Glutamatergic neuron (in vitro differentiated cells): Measurements from ENCODE around the gene FGF12. TPM values are rescaled to one million over a fixed set of nuclear protein-coding genes. Genes with fewer than 3 reads are reported as not detected.
"Not testable (repeated sequence)": the region's sequence is repeated elsewhere in the genome, so short reads cannot be mapped to it uniquely, and the experiment has no call there.

ENCODE experiments used
- DNase-seq: peaks from one replicate; pipeline ENCODE4 v3.0.0; 2022
- H3K27ac Mint-ChIP-seq: one replicate; pipeline ENCODE4 v1.8.0; 2020; ENCODE audit warnings: mild to moderate bottlenecking, mixed read lengths, inconsistent platforms; ENCODE audit not compliant: unreplicated experiment
- H3K27me3 Mint-ChIP-seq: one replicate; pipeline ENCODE4 v1.8.0; 2020; ENCODE audit warnings: mild to moderate bottlenecking, moderate library complexity, mixed read lengths, inconsistent platforms; ENCODE audit not compliant: unreplicated experiment
- H3K36me3 Mint-ChIP-seq: one replicate; pipeline ENCODE4 v1.8.0; 2020; ENCODE audit warnings: mild to moderate bottlenecking, mixed read lengths, inconsistent platforms; ENCODE audit not compliant: unreplicated experiment
- H3K4me1 Mint-ChIP-seq: one replicate; pipeline ENCODE4 v1.8.0; 2020; ENCODE audit warnings: mild to moderate bottlenecking, low read depth, mixed read lengths, inconsistent platforms; ENCODE audit not compliant: unreplicated experiment
- H3K4me3 Mint-ChIP-seq: one replicate; pipeline ENCODE4 v1.8.0; 2020; ENCODE audit warnings: mild to moderate bottlenecking, mixed read lengths, inconsistent platforms; ENCODE audit not compliant: unreplicated experiment
- H3K9me3 Mint-ChIP-seq: one replicate; pipeline ENCODE4 v1.8.0; 2020; ENCODE audit warnings: mild to moderate bottlenecking, moderate library complexity, mixed read lengths, inconsistent platforms; ENCODE audit not compliant: unreplicated experiment
- total RNA-seq: library from RNA; stranded (reverse); fragmentation: NEBNext Ultra II Directional; extraction: Animal tissue kit (Norgen Biotek cat#: 25700); gene quantifications from one replicate; pipeline ENCODE4 v1.2.1, GENCODE V29; 2021; ENCODE audit not compliant: unreplicated experiment
- TF ChIP-seq, protein P1 (sequence below): fragments of 200-600 bp; sonication (generic); IDR thresholded peaks from one replicate; pipeline ENCODE4 v1.5.0; 2021; ENCODE audit not compliant: partially characterized antibody, unreplicated experiment

Gene FGF12
- total RNA-seq, 1 donor from 2014 or later: 33.1 TPM

DNA sequence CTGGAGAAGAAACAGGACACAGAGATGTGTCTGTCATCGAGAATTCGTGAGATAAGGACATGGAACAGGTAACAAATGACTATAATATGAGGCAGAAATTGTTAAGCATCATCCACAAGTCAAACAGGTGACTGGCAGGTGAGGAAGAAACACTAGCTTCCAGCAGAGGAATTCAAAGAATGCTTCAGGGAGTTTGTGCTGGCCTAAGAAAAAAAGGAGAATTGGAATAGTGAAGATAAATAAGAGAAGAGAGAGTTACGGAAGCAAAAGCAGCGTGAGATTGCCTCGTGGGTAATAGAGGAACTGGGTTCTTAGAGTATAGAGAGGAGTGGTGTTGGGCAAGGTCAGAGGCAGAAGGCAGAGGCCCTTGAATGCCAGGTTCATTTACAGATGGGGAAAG is 22.9 kb upstream of the FGF12 start:
- H3K4me3 Mint-ChIP-seq: no peak overlapping the region
- no peaks in the 10 kb centered on the region for H3K36me3 Mint-ChIP-seq
- no peak for DNase-seq
- no peak overlapping the region for H3K27ac Mint-ChIP-seq
- H3K27me3 Mint-ChIP-seq: no peaks in the 10 kb centered on the region
- no peaks in the 10 kb centered on the region for H3K9me3 Mint-ChIP-seq
- no peaks in the 10 kb centered on the region for H3K4me1 Mint-ChIP-seq
- TF ChIP-seq, protein P1, sequence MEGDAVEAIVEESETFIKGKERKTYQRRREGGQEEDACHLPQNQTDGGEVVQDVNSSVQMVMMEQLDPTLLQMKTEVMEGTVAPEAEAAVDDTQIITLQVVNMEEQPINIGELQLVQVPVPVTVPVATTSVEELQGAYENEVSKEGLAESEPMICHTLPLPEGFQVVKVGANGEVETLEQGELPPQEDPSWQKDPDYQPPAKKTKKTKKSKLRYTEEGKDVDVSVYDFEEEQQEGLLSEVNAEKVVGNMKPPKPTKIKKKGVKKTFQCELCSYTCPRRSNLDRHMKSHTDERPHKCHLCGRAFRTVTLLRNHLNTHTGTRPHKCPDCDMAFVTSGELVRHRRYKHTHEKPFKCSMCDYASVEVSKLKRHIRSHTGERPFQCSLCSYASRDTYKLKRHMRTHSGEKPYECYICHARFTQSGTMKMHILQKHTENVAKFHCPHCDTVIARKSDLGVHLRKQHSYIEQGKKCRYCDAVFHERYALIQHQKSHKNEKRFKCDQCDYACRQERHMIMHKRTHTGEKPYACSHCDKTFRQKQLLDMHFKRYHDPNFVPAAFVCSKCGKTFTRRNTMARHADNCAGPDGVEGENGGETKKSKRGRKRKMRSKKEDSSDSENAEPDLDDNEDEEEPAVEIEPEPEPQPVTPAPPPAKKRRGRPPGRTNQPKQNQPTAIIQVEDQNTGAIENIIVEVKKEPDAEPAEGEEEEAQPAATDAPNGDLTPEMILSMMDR: no peak

DNA sequence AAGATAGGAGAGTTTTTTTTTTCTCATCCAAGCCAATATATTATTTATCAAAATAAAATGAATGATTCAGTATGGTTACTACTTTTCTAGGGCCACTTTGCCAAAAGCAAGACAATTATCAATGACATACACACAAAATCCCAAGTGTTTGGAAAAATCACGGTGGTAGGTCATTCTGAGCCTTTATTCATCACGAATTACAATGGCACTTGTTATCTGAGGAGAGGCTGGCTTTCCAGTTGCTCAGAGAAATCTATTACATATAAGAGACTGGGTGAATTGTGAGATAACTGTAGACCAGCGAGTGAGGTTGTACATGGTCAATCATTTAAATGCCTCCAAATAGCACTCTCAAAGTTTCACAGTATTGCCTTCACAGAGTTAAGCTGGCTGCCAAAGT is 20.4 kb upstream of the FGF12 start:
- Mint-ChIP-seq H3K9me3 (no peaks in the 10 kb centered on the region), H3K4me3 (no peak overlapping the region), H3K4me1 (no peaks in the 10 kb centered on the region), H3K36me3 (no peaks in the 10 kb centered on the region), H3K27ac (no peak overlapping the region), H3K27me3 (no peaks in the 10 kb centered on the region)
- TF ChIP-seq, protein P1: no peak
- no peak for DNase-seq

DNA sequence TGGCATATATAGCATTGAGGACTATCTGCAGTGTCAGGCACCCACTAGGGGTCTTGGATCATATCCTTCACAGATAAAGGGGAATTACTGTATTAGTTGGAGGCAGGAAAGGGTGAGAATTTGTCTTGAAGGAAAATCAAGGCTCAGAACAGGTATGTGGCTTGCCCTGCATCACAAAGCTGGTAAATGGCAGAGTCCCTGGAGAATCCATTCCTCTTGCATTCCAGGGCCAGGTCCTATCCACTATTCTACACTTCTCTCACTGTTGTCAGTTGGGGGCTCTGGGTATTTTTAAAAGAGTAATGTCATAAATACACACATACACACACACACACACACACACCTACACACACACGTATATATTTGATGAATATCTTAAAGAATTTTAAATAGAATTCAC is 19.8 kb upstream of the FGF12 start:
- H3K4me1 Mint-ChIP-seq: no peaks in the 10 kb centered on the region
- TF ChIP-seq, protein P1: no peak
- H3K4me3 Mint-ChIP-seq: no peak overlapping the region
- H3K36me3 Mint-ChIP-seq: no peaks in the 10 kb centered on the region
- no peaks in the 10 kb centered on the region for H3K9me3 Mint-ChIP-seq
- no peak for DNase-seq
- H3K27ac Mint-ChIP-seq: no peak overlapping the region
- H3K27me3 Mint-ChIP-seq: no peaks in the 10 kb centered on the region

DNA sequence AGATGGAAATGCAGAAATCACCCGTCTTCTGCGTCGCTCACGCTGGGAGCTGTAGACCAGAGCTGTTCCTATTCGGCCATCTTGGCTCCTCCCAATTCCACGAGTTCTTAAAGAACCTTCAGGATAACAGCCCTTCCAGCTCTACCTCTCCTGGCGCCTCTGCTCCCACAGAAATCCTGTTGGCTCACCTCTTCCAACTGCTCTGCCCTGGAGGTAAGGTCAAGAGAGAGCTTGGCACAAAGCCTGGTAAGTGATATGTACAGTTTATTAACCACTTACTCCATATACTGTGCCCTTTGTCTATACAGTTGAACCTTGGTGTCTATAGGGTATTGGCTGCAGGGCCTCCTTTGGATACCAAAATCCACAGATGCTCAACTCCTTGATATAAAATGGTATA is 17.8 kb upstream of the FGF12 start:
- TF ChIP-seq, protein P1: no peak
- no peaks in the 10 kb centered on the region for H3K9me3 Mint-ChIP-seq
- no peak overlapping the region for H3K27ac Mint-ChIP-seq
- no peak overlapping the region for H3K4me3 Mint-ChIP-seq
- no peak for DNase-seq
- no peaks in the 10 kb centered on the region for H3K36me3 Mint-ChIP-seq
- no peaks in the 10 kb centered on the region for H3K27me3 Mint-ChIP-seq
- H3K4me1 Mint-ChIP-seq: no peaks in the 10 kb centered on the region

DNA sequence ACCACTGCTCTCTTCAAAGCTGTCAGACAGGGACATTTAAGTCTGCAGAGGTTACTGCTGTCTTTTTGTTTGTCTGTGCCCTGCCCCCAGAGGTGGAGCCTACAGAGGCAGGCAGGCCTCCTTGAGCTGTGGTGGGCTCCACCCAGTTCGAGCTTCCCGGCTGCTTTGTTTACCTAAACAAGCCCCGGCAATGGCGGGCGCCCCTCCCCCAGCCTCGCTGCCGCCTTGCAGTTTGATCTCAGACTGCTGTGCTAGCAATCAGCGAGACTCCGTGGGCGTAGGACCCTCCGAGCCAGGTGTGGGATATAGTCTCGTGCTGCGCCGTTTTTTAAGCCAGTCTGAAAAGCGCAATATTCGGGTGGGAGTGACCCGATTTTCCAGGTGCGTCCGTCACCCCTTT is 17.3 kb upstream of the FGF12 start:
- not testable (repeated sequence) for H3K27me3 Mint-ChIP-seq, H3K27ac Mint-ChIP-seq, H3K4me3 Mint-ChIP-seq, DNase-seq, H3K36me3 Mint-ChIP-seq, H3K4me1 Mint-ChIP-seq, H3K9me3 Mint-ChIP-seq

DNA sequence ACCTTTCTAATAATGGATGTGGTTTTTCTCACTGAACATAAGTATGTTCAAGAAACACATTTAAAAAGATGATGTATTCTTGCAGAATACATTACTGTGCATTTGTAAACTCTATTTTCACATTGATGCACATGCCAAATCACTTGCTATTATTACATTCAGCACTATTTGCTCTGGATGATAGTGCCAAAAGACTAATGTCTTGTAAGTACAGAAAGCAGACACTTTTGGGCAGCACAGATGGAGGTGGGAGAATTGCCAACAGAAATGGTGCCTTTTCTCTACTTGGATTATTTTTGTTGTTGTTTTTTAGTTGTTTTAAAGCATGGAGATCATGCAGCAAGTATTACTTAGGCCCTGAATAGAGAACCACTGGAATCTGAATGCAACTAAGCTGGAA is 10.2 kb upstream of the FGF12 start:
- Mint-ChIP-seq H3K27ac (no peak overlapping the region), H3K4me1 (no peaks in the 10 kb centered on the region), H3K9me3 (no peaks in the 10 kb centered on the region), H3K36me3 (no peaks in the 10 kb centered on the region), H3K27me3 (no peaks in the 10 kb centered on the region), H3K4me3 (no peak overlapping the region)
- TF ChIP-seq, protein P1: no peak
- no peak for DNase-seq
